ENCODE results near the gene GRM6. TPM values are rescaled to one million over a fixed set of nuclear protein-coding genes. Genes with fewer than 3 reads are reported as not detected.

The GRM6 gene
- total RNA-seq, 1 experiment from 2014 or later, result not detected

- ChIA-PET POLR2A (ENCODE audit: unreplicated experiment) (no interaction called here), CTCF (no interaction called here)
- Histone ChIP-seq H3K9me2 (ENCODE audit: insufficient read depth) (no peaks in the 10 kb centered on the region), H3F3A (ENCODE audit: insufficient read depth, low read depth) (no peaks in the 10 kb centered on the region), H3K79me2 (ENCODE audit: low read depth) (no peaks in the 10 kb centered on the region), H4K20me1 (ENCODE audit: insufficient read depth) (no peaks in the 10 kb centered on the region), H3K4me2 (no peak within 1 kb of the TSS), H3K36me3 (ENCODE audit: low read depth) (no peaks in the 10 kb centered on the region), H2AFZ (no peak within 1 kb of the TSS), H3K4me3 (no peak within 1 kb of the TSS), H3K27me3 (ENCODE audit: insufficient read depth, low read depth) (peaks cover 6% of the 10 kb centered on the region), H3K27ac (no peak within 1 kb of the TSS), H3K9me3 (ENCODE audit: insufficient read depth, low read depth) (peaks cover 7% of the 10 kb centered on the region; the same call in 1 of the 2 replicates), H3K4me1 (replicated peaks; ENCODE audit: insufficient read depth) (no peaks in the 10 kb centered on the region)
- no peak for DNase-seq
- TF ChIP-seq EZH2 (IDR thresholded peaks at IDR 0.05; ENCODE audit: low read depth), result no peak
- TF ChIP-seq CTCF (conservative IDR thresholded peaks at IDR 0.05), result no peak
- intact Hi-C loops (cut with micrococcal nuclease; ENCODE audit: unreplicated experiment), result no loop called here
- BruUV-seq (replicated peaks), result no TSS peak
These were observed 54.4 kb downstream of the GRM6 start, which contains the start of gene ZNF454 for GRCh38 chr5:178940569-178941360. TSS of gene ZNF454 (plus strand) at chr5:178941198. CDS start at chr5:178942792, 1,594 bp downstream.

DNA sequence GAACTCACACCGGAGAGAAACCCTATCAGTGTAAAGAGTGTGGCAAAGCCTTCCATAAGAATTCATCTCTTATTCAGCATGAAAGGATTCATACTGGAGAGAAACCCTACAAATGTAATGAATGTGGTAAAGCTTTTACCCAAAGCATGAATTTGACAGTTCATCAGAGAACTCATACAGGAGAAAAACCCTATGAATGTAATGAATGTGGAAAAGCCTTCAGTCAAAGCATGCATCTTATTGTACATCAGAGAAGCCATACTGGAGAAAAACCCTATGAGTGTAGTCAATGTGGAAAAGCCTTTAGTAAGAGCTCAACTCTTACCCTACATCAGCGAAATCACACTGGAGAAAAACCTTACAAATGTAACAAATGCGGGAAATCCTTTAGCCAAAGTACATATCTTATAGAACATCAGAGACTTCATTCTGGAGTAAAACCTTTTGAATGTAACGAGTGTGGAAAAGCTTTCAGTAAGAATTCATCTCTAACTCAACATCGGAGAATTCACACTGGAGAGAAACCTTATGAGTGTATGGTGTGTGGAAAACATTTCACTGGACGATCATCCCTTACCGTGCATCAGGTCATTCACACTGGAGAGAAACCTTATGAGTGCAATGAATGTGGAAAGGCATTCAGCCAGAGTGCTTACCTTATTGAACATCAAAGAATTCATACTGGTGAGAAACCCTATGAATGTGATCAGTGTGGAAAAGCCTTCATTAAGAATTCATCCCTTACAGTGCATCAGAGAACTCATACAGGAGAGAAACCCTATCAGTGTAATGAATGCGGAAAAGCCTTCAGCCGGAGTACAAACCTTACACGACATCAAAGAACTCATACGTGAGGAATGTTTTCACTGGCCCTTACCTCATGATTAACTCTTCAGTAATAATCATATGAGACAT, 63.0 kb downstream of the GRM6 start:
- Histone ChIP-seq H3F3A (ENCODE audit: insufficient read depth, low read depth) (no peaks in the 10 kb centered on the region), H3K4me1 (replicated peaks; ENCODE audit: insufficient read depth) (no peaks in the 10 kb centered on the region), H3K4me2 (no peak overlapping the region), H3K36me3 (ENCODE audit: low read depth) (no peaks in the 10 kb centered on the region), H3K79me2 (ENCODE audit: low read depth) (no peaks in the 10 kb centered on the region), H3K27ac (no peak overlapping the region), H2AFZ (no peak overlapping the region), H3K9me3 (ENCODE audit: insufficient read depth, low read depth) (peaks cover 35% of the 10 kb centered on the region), H4K20me1 (ENCODE audit: insufficient read depth) (no peaks in the 10 kb centered on the region), H3K9me2 (ENCODE audit: insufficient read depth) (no peaks in the 10 kb centered on the region), H3K27me3 (ENCODE audit: insufficient read depth, low read depth) (no peaks in the 10 kb centered on the region), H3K4me3 (no peak overlapping the region)
- no peak for DNase-seq
- CTCF ChIA-PET, result no interaction called here
- intact Hi-C loops (cut with micrococcal nuclease; ENCODE audit: unreplicated experiment), result no loop called here
- no TSS peak for BruUV-seq (replicated peaks)
- no peak for TF ChIP-seq EZH2 (IDR thresholded peaks at IDR 0.05; ENCODE audit: low read depth)
- TF ChIP-seq CTCF (conservative IDR thresholded peaks at IDR 0.05), result no peak
- POLR2A ChIA-PET (ENCODE audit: unreplicated experiment), result no interaction called here

Other genes with a start within 250 kb of the GRM6 start
- 10.6 and 11.2 TPM in 2 replicates for gene ZNF354B, start 135.4 kb downstream of the GRM6 start, total RNA-seq (2021)
- not detected in 2 replicates for gene ZFP2, start 99.4 kb downstream of the GRM6 start, total RNA-seq (2021)
- gene ZNF454, start 54.1 kb downstream of the GRM6 start, total RNA-seq (2021), result not detected in 2 replicates
- gene ZNF879, start 28.5 kb upstream of the GRM6 start, total RNA-seq (2021), result 0.24 and 0.83 TPM in 2 replicates
- gene ZNF354C, start 65.1 kb upstream of the GRM6 start, total RNA-seq (2021), result 2.5 and 2.7 TPM in 2 replicates